ENCODE data around the gene FAM72B.
"Not testable (repeated sequence)": the region's sequence is repeated elsewhere in the genome, so short reads cannot be mapped to it uniquely, and the experiment has no call there.

DNA sequence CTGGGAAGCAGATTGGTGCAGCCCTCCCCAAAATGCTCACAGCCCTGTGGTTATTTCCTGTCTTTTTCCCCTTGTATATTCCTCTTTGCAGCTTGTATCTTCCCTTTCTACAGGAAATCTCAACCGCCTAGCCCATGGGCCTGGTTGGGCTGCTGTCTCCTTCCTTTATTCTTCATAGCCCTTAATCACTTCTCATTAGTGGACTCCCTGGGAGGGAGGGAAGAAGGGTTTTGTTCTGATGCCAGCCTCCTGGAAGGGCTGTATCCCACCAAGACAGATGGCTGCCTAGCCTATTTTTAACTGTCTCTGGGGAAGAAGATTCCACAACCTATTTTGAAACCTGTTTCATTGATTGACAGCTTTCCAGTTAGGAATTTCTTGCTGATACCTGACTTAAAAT lies 32.5 kb upstream of the FAM72B start:
- not testable (repeated sequence) for TF ChIP-seq POLR2A, CTCF (IDR thresholded peaks at IDR 0.05)
